Coronary artery (tissue), 2 donors: Measurements from ENCODE around the gene ARRDC4.

Source experiments
- DNase-seq: peaks from one replicate; pipeline ENCODE4 v3.0.0-alpha.2; 2017; ENCODE audit warnings: low spot score
- H3K27ac ChIP-seq, 2 donors: fragments of 200-600 bp; sonication (generic); one replicate each; pipeline ENCODE4 v1.5.1; 2016 to 2019
- H3K4me3 ChIP-seq: fragments of 200-600 bp; sonication (generic); 2 replicates; pipeline ENCODE4 v1.5.1; 2016; ENCODE audit warnings: mild to moderate bottlenecking, moderate library complexity
- CTCF ChIP-seq: fragments of 200-600 bp; sonication (generic); IDR thresholded peaks from one replicate; pipeline ENCODE4 v1.5.1; 2019; ENCODE audit warnings: antibody characterized with exemption

The ARRDC4 gene

GRCh38 chr15:98017150-98017964 lies 56.9 kb downstream of the ARRDC4 start:
- H3K4me3 ChIP-seq: no peak overlapping the region
- DNase-seq: no peak
- H3K27ac ChIP-seq: no peak overlapping the region
- TF ChIP-seq CTCF: no peak

GRCh38 chr15:98018761-98019351 lies 58.4 kb downstream of the ARRDC4 start:
- TF ChIP-seq CTCF: no peak
- no peak overlapping the region for H3K27ac ChIP-seq
- no peak for DNase-seq
- no peak overlapping the region for H3K4me3 ChIP-seq
